Measurements from ENCODE around the gene NDUFB10. TPM values are rescaled to one million over a fixed set of nuclear protein-coding genes. Genes with fewer than 3 reads are reported as not detected.

Gene NDUFB10
- total RNA-seq, 1 donor from 2014 or later, result 153 TPM

GRCh38 chr16:1911467-1912214 is 47.7 kb upstream of the NDUFB10 start:
- H3K4me1 Mint-ChIP-seq (ENCODE audit: low read depth, unreplicated experiment), result peaks cover 3% of the 10 kb centered on the region
- FAIRE-seq (no peak), DNase-seq (ENCODE audit: low read depth) (no peak)
- H3K36me3 Mint-ChIP-seq (ENCODE audit: low read depth, unreplicated experiment), result no peaks in the 10 kb centered on the region
- H3K9me3 Mint-ChIP-seq (ENCODE audit: unreplicated experiment), result no peaks in the 10 kb centered on the region
- no peaks in the 10 kb centered on the region for H3K79me2 ChIP-seq (ENCODE audit: insufficient read depth, low read length)
- no peak overlapping the region for H3K4me3 Mint-ChIP-seq (ENCODE audit: unreplicated experiment)
- H3K27me3 Mint-ChIP-seq (ENCODE audit: low read depth, unreplicated experiment), result peaks cover 33% of the 10 kb centered on the region
- no peaks in the 10 kb centered on the region for H3K9me3 ChIP-seq (ENCODE audit: insufficient read depth, low read depth, low read length)
- H3K36me3 ChIP-seq (ENCODE audit: insufficient read depth, low read length), result no peaks in the 10 kb centered on the region
- H4K20me1 ChIP-seq (ENCODE audit: insufficient read depth, low read length), result no peaks in the 10 kb centered on the region
- H3K4me1 ChIP-seq (ENCODE audit: insufficient read depth, low read length), result no peaks in the 10 kb centered on the region
- no peak overlapping the region for H2AFZ ChIP-seq (ENCODE audit: low read depth, low read length)
- H3K27ac ChIP-seq (ENCODE audit: low read depth, low read length), result no peak overlapping the region
- no peak overlapping the region for H3K27ac Mint-ChIP-seq (ENCODE audit: unreplicated experiment)
- TF ChIP-seq CTCF (IDR thresholded peaks at IDR 0.05; ENCODE audit: insufficient read depth, low read depth, low read length) (no peak), EZH2 (IDR thresholded peaks at IDR 0.05; ENCODE audit: insufficient read depth, low read length) (no peak)
- H3K9ac ChIP-seq (ENCODE audit: low read length), result no peak overlapping the region
- H3K4me2 ChIP-seq (ENCODE audit: low read length), result no peak overlapping the region
- H3K27me3 ChIP-seq (ENCODE audit: insufficient read depth, low read length), result peaks cover 17% of the 10 kb centered on the region
- H3K4me3 ChIP-seq (ENCODE audit: insufficient read depth, low read depth, low read length), result no peak overlapping the region

DNA sequence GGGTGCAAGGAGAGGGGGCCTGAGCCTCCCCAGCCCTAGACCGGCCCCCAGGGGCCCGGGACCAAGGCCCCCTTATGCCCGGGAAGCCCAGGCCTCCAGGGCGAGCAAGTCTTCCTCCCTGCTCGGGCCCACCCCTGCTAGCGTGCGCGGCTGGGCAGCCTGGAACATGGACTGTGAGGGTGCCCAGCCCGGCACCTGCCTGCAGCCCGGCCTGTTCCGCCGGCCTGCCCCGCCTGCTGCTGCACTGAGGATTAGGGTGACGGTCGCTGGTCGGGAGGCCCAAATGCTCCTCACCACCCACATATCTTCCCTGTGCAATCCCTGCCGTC is 47.2 kb upstream of the NDUFB10 start:
- no peak overlapping the region for H3K4me3 ChIP-seq (ENCODE audit: insufficient read depth, low read depth, low read length)
- H3K4me2 ChIP-seq (ENCODE audit: low read length), result no peak overlapping the region
- H3K27ac ChIP-seq (ENCODE audit: low read depth, low read length), result no peak overlapping the region
- Mint-ChIP-seq H3K9me3 (ENCODE audit: unreplicated experiment) (no peaks in the 10 kb centered on the region), H3K27ac (ENCODE audit: unreplicated experiment) (no peak overlapping the region), H3K27me3 (ENCODE audit: low read depth, unreplicated experiment) (peaks cover 35% of the 10 kb centered on the region), H3K4me1 (ENCODE audit: low read depth, unreplicated experiment) (no peaks in the 10 kb centered on the region), H3K4me3 (ENCODE audit: unreplicated experiment) (no peak overlapping the region), H3K36me3 (ENCODE audit: low read depth, unreplicated experiment) (no peaks in the 10 kb centered on the region)
- H3K9ac ChIP-seq (ENCODE audit: low read length), result no peak overlapping the region
- no peaks in the 10 kb centered on the region for H3K9me3 ChIP-seq (ENCODE audit: insufficient read depth, low read depth, low read length)
- H3K27me3 ChIP-seq (ENCODE audit: insufficient read depth, low read length), result peaks cover 20% of the 10 kb centered on the region
- no peaks in the 10 kb centered on the region for H3K4me1 ChIP-seq (ENCODE audit: insufficient read depth, low read length)
- H2AFZ ChIP-seq (ENCODE audit: low read depth, low read length), result no peak overlapping the region
- no peaks in the 10 kb centered on the region for H4K20me1 ChIP-seq (ENCODE audit: insufficient read depth, low read length)
- FAIRE-seq, result no peak
- no peaks in the 10 kb centered on the region for H3K79me2 ChIP-seq (ENCODE audit: insufficient read depth, low read length)
- no peaks in the 10 kb centered on the region for H3K36me3 ChIP-seq (ENCODE audit: insufficient read depth, low read length)
- no peak for TF ChIP-seq EZH2 (IDR thresholded peaks at IDR 0.05; ENCODE audit: insufficient read depth, low read length)
- no peak for TF ChIP-seq CTCF (IDR thresholded peaks at IDR 0.05; ENCODE audit: insufficient read depth, low read depth, low read length)
- DNase-seq (ENCODE audit: low read depth), result no peak

- DNase-seq (ENCODE audit: low read depth) (no peak), FAIRE-seq (no peak)
- Mint-ChIP-seq H3K4me3 (ENCODE audit: unreplicated experiment) (no peak overlapping the region), H3K9me3 (ENCODE audit: unreplicated experiment) (no peaks in the 10 kb centered on the region), H3K27ac (ENCODE audit: unreplicated experiment) (no peak overlapping the region), H3K4me1 (ENCODE audit: low read depth, unreplicated experiment) (no peaks in the 10 kb centered on the region), H3K27me3 (ENCODE audit: low read depth, unreplicated experiment) (peaks cover 37% of the 10 kb centered on the region), H3K36me3 (ENCODE audit: low read depth, unreplicated experiment) (no peaks in the 10 kb centered on the region)
- Histone ChIP-seq H3K4me3 (ENCODE audit: insufficient read depth, low read depth, low read length) (no peak overlapping the region), H3K4me1 (ENCODE audit: insufficient read depth, low read length) (no peaks in the 10 kb centered on the region), H3K4me2 (ENCODE audit: low read length) (no peak overlapping the region), H3K79me2 (ENCODE audit: insufficient read depth, low read length) (no peaks in the 10 kb centered on the region), H3K27ac (ENCODE audit: low read depth, low read length) (no peak overlapping the region), H3K9ac (ENCODE audit: low read length) (no peak overlapping the region), H3K27me3 (ENCODE audit: insufficient read depth, low read length) (peaks cover 27% of the 10 kb centered on the region), H4K20me1 (ENCODE audit: insufficient read depth, low read length) (no peaks in the 10 kb centered on the region), H3K9me3 (ENCODE audit: insufficient read depth, low read depth, low read length) (no peaks in the 10 kb centered on the region), H2AFZ (ENCODE audit: low read depth, low read length) (no peak overlapping the region), H3K36me3 (ENCODE audit: insufficient read depth, low read length) (no peaks in the 10 kb centered on the region)
- TF ChIP-seq CTCF (IDR thresholded peaks at IDR 0.05; ENCODE audit: insufficient read depth, low read depth, low read length) (no peak), EZH2 (IDR thresholded peaks at IDR 0.05; ENCODE audit: insufficient read depth, low read length) (no peak)
Measured at GRCh38 chr16:1913327-1914083, 45.8 kb upstream of the NDUFB10 start.
